ENCODE measurements around the gene CLDND2.
"Not testable (repeated sequence)": the region's sequence is repeated elsewhere in the genome, so short reads cannot be mapped to it uniquely, and the experiment has no call there.

CLDND2 gene

GRCh38 chr19:51398096-51398704 lies 29.4 kb upstream of the CLDND2 start:
- TF ChIP-seq CTCF (IDR thresholded peaks at IDR 0.05; ENCODE audit: poor library complexity, severe bottlenecking), result peak; percentile 76
- ATAC-seq (ENCODE audit: low read depth) (no peak), DNase-seq (ENCODE audit: low spot score) (no peak)
- H3K27me3 ChIP-seq (ENCODE audit: insufficient read depth, poor library complexity, severe bottlenecking), result no peaks in the 10 kb centered on the region
- H3K9me3 ChIP-seq (ENCODE audit: severe bottlenecking), result no peaks in the 10 kb centered on the region
- H3K4me1 ChIP-seq (ENCODE audit: insufficient read depth, poor library complexity, severe bottlenecking), result peaks cover 7% of the 10 kb centered on the region
- no peaks in the 10 kb centered on the region for H3K36me3 ChIP-seq (ENCODE audit: low read depth)
- no peak overlapping the region for H3K27ac ChIP-seq (ENCODE audit: poor library complexity, severe bottlenecking)
- H3K4me3 ChIP-seq (ENCODE audit: severe bottlenecking), result no peak overlapping the region

GRCh38 chr19:51397453-51397852 lies 28.6 kb upstream of the CLDND2 start:
- DNase-seq (ENCODE audit: low spot score); H3K27me3 ChIP-seq (ENCODE audit: insufficient read depth, poor library complexity, severe bottlenecking); ATAC-seq (ENCODE audit: low read depth); H3K36me3 ChIP-seq (ENCODE audit: low read depth); H3K27ac ChIP-seq (ENCODE audit: poor library complexity, severe bottlenecking); H3K4me1 ChIP-seq (ENCODE audit: insufficient read depth, poor library complexity, severe bottlenecking); H3K9me3 ChIP-seq (ENCODE audit: severe bottlenecking); H3K4me3 ChIP-seq (ENCODE audit: severe bottlenecking): not testable (repeated sequence)

- peaks cover 7% of the 10 kb centered on the region for H3K4me1 ChIP-seq (ENCODE audit: insufficient read depth, poor library complexity, severe bottlenecking)
- H3K36me3 ChIP-seq (ENCODE audit: low read depth), result no peaks in the 10 kb centered on the region
- no peak overlapping the region for H3K4me3 ChIP-seq (ENCODE audit: severe bottlenecking)
- H3K27ac ChIP-seq (ENCODE audit: poor library complexity, severe bottlenecking), result no peak overlapping the region
- TF ChIP-seq CTCF (IDR thresholded peaks at IDR 0.05; ENCODE audit: poor library complexity, severe bottlenecking), result no peak
- no peaks in the 10 kb centered on the region for H3K27me3 ChIP-seq (ENCODE audit: insufficient read depth, poor library complexity, severe bottlenecking)
- no peaks in the 10 kb centered on the region for H3K9me3 ChIP-seq (ENCODE audit: severe bottlenecking)
- ATAC-seq (ENCODE audit: low read depth) (no peak), DNase-seq (ENCODE audit: low spot score) (no peak)
These were observed 27.4 kb upstream of the CLDND2 start for GRCh38 chr19:51396175-51396574.

GRCh38 chr19:51394050-51394836 lies 25.4 kb upstream of the CLDND2 start:
- H3K4me1 ChIP-seq (ENCODE audit: insufficient read depth, poor library complexity, severe bottlenecking), result peaks cover 7% of the 10 kb centered on the region
- TF ChIP-seq CTCF (IDR thresholded peaks at IDR 0.05; ENCODE audit: poor library complexity, severe bottlenecking), result no peak
- DNase-seq (ENCODE audit: low spot score) (peak; percentile 97), ATAC-seq (ENCODE audit: low read depth) (peak; percentile 95)
- peak overlapping the region; percentile 53 for H3K27ac ChIP-seq (ENCODE audit: poor library complexity, severe bottlenecking)
- H3K9me3 ChIP-seq (ENCODE audit: severe bottlenecking), result no peaks in the 10 kb centered on the region
- H3K36me3 ChIP-seq (ENCODE audit: low read depth), result no peaks in the 10 kb centered on the region
- no peaks in the 10 kb centered on the region for H3K27me3 ChIP-seq (ENCODE audit: insufficient read depth, poor library complexity, severe bottlenecking)
- peak overlapping the region; percentile 57 for H3K4me3 ChIP-seq (ENCODE audit: severe bottlenecking)

- H3K9me3 ChIP-seq (ENCODE audit: severe bottlenecking), result no peaks in the 10 kb centered on the region
- no peak for TF ChIP-seq CTCF (IDR thresholded peaks at IDR 0.05; ENCODE audit: poor library complexity, severe bottlenecking)
- DNase-seq (ENCODE audit: low spot score) (no peak), ATAC-seq (ENCODE audit: low read depth) (no peak)
- no peak overlapping the region for H3K4me3 ChIP-seq (ENCODE audit: severe bottlenecking)
- H3K36me3 ChIP-seq (ENCODE audit: low read depth), result no peaks in the 10 kb centered on the region
- H3K27me3 ChIP-seq (ENCODE audit: insufficient read depth, poor library complexity, severe bottlenecking), result no peaks in the 10 kb centered on the region
- no peak overlapping the region for H3K27ac ChIP-seq (ENCODE audit: poor library complexity, severe bottlenecking)
- H3K4me1 ChIP-seq (ENCODE audit: insufficient read depth, poor library complexity, severe bottlenecking), result peaks cover 7% of the 10 kb centered on the region
These were observed 23.9 kb upstream of the CLDND2 start for GRCh38 chr19:51392701-51393100.
